Breast epithelium (tissue), 3 donors: Measurements from ENCODE around the gene CAMTA1.

Experiments used
- CTCF ChIP-seq, 3 donors: fragments of 450-650 bp; IDR thresholded peaks; one replicate each; pipeline ENCODE4 v1.5.1; 2016 to 2017; ENCODE audit warnings: antibody characterized with exemption in 3 of 3, mild to moderate bottlenecking in 3 of 3, moderate library complexity in 3 of 3
- POLR2A ChIP-seq: fragments of 450-650 bp; IDR thresholded peaks from one replicate; pipeline ENCODE4 v1.6.1; 2016; ENCODE audit warnings: antibody characterized with exemption, mild to moderate bottlenecking, moderate library complexity

DNA sequence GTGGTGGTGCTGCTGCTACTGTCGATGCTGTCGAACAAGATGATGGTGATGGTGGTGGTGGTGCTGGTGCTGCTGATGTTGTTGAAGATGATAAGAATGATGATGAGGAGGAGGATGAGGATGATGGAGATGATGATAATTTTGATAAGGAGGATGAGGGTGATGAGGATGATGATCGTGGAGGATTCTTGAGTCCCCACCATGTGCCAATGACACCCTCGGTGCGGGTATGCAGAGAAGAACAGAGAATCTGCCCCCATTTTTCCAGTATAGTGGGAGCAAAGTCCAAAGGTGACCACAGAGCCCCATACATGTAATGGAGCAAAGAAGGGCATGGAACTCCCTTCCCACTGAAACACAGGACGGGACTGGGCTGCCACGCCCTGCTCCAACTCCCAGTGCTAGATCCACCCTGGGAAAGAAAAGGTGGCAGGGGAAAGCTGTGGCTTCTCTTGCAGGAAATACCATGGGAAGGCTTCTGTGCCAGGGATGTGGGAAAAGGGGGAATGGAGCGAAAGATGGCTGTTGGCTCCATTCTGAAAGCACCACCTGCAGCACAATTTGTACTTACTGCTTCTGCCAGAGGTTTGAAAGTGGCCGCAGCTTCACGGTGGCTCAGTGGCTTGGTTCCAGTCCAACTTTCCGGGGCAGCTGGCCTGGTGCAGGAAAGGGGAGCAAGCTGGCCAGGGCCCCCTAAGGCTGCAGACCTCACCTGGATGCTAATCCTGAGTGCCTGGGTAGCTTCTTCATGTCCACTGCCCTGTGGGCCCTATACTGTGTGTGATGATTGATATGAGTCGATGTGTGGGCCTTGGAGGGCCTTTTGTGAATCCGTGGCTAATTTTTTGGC is 598.6 kb downstream of the CAMTA1 start:
- no peak for TF ChIP-seq CTCF (IDR thresholded peaks at IDR 0.05)
- no peak for TF ChIP-seq POLR2A
